HEK293T (cell line): Measurements from ENCODE around the gene KISS1R.

ENCODE experiments used
- ARNT ChIP-seq: fragments of 450-650 bp; IDR thresholded peaks from 2 replicates; pipeline ENCODE4 v1.6.1; 2017; ENCODE audit warnings: mild to moderate bottlenecking
- CTBP1 ChIP-seq: fragments of 450-650 bp; IDR thresholded peaks from 2 replicates; pipeline ENCODE4 v1.6.1; 2016; ENCODE audit warnings: borderline replicate concordance
- FOXA1 ChIP-seq: fragments of 450-650 bp; IDR thresholded peaks from 2 replicates; pipeline ENCODE4 v1.6.1; 2016; ENCODE audit warnings: mild to moderate bottlenecking
- FOXM1 ChIP-seq: fragments of 450-650 bp; IDR thresholded peaks from 2 replicates; pipeline ENCODE4 v1.6.1; 2017; ENCODE audit warnings: mild to moderate bottlenecking, borderline replicate concordance
- SP1 ChIP-seq: fragments of 450-650 bp; IDR thresholded peaks from 2 replicates; pipeline ENCODE4 v1.6.1; 2017
- SUZ12 ChIP-seq: fragments of 450-650 bp; IDR thresholded peaks from 2 replicates; pipeline ENCODE4 v1.6.1; 2016; ENCODE audit warnings: mild to moderate bottlenecking
- TARDBP ChIP-seq: fragments of 450-650 bp; IDR thresholded peaks from 2 replicates; pipeline ENCODE4 v1.6.1; 2016
- TF ChIP-seq, protein P1 (sequence below): fragments of 450-650 bp; IDR thresholded peaks from 2 replicates; pipeline ENCODE4 v1.6.1; 2016

DNA sequence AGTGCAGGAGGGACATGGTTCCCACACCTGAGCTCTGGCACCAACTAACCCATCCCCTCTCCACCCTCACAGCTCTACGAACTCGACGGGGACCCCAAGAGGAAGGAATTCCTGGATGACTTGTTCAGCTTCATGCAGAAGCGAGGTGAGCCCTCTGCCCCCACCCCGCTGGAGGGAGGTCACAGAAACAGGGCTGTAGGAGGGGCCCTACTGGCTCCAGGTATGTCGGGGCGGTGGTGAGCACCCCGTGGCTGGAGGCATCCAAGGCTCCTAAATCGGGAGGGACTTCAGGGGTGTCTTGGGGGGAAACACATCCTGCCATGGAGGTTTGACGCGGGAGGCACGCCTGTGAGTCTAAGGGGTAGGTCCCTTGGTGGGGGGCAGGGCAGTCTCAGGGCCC lies 42.9 kb downstream of the KISS1R start:
- TF ChIP-seq FOXM1 (no peak), ARNT (no peak), SP1 (no peak), CTBP1 (no peak), SUZ12 (no peak), FOXA1 (no peak), TARDBP (no peak)
- TF ChIP-seq, protein P1, sequence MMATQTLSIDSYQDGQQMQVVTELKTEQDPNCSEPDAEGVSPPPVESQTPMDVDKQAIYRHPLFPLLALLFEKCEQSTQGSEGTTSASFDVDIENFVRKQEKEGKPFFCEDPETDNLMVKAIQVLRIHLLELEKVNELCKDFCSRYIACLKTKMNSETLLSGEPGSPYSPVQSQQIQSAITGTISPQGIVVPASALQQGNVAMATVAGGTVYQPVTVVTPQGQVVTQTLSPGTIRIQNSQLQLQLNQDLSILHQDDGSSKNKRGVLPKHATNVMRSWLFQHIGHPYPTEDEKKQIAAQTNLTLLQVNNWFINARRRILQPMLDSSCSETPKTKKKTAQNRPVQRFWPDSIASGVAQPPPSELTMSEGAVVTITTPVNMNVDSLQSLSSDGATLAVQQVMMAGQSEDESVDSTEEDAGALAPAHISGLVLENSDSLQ: no peak
